OCI-LY1 (cell line): ENCODE data around the gene SLC12A5.

Experiments used
- CTCF ChIP-seq: fragments of 200-600 bp; sonication (generic), shearing (Covaris generic); IDR thresholded peaks from 2 replicates; pipeline ENCODE4 v1.5.1; 2017; ENCODE audit warnings: mild to moderate bottlenecking, antibody characterized with exemption, low read length, moderate library complexity, mixed read lengths
- EZH2 ChIP-seq: fragments of 200-600 bp; sonication (generic), shearing (Covaris generic); IDR thresholded peaks from 2 replicates; pipeline ENCODE4 v1.8.0; 2017; ENCODE audit warnings: borderline replicate concordance, mixed run types, mild to moderate bottlenecking, antibody characterized with exemption, low read length, moderate library complexity, mixed read lengths

GRCh38 chr20:46017272-46017671, 11.7 kb upstream of the SLC12A5 start:
- TF ChIP-seq CTCF (no peak), EZH2 (no peak)
